Gastrocnemius medialis (tissue), 4 donors: ENCODE data around the gene DNAJC5G.

Experiments
- CTCF ChIP-seq, 5 experiments: fragments of 450-650 bp in 3 of 5; fragments of 200-600 bp in 2 of 5; sonication (generic) in 2 of 5; IDR thresholded peaks in 4 of 5; conservative IDR thresholded peaks in 1 of 5; 1 replicate in 4 of 5; 2 replicates in 1 of 5; pipeline ENCODE4 v1.5.1; 2016 to 2019; ENCODE audit warnings: antibody characterized with exemption in 5 of 5, mild to moderate bottlenecking in 3 of 5, moderate library complexity in 3 of 5
- POLR2A ChIP-seq, 2 donors: fragments of 450-650 bp; IDR thresholded peaks; one replicate each; pipeline ENCODE4 v1.6.1; 2017; ENCODE audit warnings: antibody characterized with exemption in 2 of 2, mild to moderate bottlenecking in 2 of 2, moderate library complexity in 2 of 2

- no peak for TF ChIP-seq POLR2A (IDR thresholded peaks at IDR 0.05)
- TF ChIP-seq CTCF (IDR thresholded peaks at IDR 0.05 in 4 of 5, conservative IDR thresholded peaks at IDR 0.05 in 1 of 5) = no peak
Measured at GRCh38 chr2:27288610-27289009, 13.4 kb downstream of the DNAJC5G start.
